ENCODE data around the gene NIT1. TPM values are rescaled to one million over a fixed set of nuclear protein-coding genes. Genes with fewer than 3 reads are reported as not detected.
A peak's percentile ranks its signal among the peaks of the same experiment; 100 is the strongest.

The NIT1 gene
- total and polyA plus RNA-seq, 2 experiments from 2014 or later: 41.3 to 48.9 TPM

DNA sequence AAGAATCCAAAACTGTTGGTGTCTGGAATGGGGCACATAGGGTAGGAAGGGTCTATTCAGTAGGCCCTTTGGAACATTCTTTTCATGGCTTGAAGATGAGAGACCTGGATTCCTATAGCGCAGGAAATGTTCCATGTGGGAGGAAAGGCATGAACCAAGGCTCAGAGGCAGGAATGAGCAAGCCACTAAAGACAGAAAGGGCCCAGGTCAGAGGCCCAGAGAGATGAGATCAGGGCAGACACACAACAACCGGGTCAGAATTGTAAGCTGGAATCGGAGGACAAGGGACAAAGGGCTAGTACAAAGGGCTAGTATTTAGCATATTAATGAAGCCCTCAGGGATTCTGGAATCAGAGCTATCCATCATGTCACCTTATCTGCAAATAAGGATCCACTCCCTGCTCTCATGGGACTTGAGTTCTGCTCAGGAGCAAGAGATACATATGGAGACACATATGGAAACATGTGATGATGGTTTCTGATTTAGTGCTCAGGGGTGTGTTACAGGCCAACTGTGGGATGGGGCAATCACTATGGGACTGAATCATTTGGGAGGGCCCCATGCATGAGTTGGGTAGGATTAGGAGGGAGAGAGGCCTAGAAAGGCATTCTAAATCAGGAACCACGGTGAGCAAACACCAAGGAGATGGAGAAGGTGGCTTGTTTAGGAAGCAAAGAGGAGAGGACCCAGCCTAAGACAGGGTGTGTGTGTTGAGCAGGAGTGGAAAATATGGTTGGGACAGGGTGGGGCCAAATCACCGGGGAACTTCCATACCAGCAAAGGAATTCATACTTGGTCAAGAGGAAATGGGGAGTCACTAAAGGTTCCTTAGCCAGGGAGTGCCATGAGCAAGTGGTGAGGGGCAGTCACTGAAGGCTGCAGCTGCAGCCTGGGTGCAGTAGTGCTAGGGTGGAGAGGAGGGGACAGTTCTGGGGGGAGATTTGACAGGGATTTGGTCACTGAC is 37.2 kb upstream of the NIT1 start:
- Histone ChIP-seq H3K4me2 (no peak overlapping the region), H2AFZ (no peak overlapping the region), H3K36me3 (replicated peaks; ENCODE audit: insufficient read depth, low read depth) (no peaks in the 10 kb centered on the region)

DNA sequence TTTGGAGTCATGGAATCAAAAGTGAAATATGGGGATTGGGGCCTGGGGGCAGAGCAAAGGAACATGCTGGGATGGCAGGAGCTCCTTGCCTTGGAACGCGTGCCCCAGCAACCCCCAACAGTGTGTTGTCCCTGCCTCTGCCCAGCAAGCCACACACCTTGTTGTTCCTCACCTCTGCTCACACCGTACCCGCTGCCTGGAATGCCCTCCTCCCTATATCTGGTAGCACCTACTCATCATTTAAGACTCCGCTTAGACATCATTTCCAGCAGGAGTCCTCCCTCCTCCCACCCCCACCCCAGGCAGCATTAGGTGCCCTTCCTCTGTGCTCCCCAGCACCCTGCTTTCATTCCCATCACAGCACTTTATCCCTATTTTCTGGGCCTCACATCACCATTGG is 36.4 kb upstream of the NIT1 start:
- Histone ChIP-seq H3K9me2 (replicated peaks; ENCODE audit: insufficient read depth) (no peaks in the 10 kb centered on the region), H3K4me2 (no peak overlapping the region), H4K20me1 (ENCODE audit: insufficient read depth, poor library complexity, severe bottlenecking) (no peaks in the 10 kb centered on the region), H3K36me3 (replicated peaks; ENCODE audit: insufficient read depth, low read depth) (no peaks in the 10 kb centered on the region), H3K27me3 (no peaks in the 10 kb centered on the region), H3K4me1 (ENCODE audit: insufficient read depth) (peaks cover 35% of the 10 kb centered on the region), H2AFZ (no peak overlapping the region), H3K79me2 (peaks cover 2% of the 10 kb centered on the region), H3K27ac (no peak overlapping the region), H3K9me3 (ENCODE audit: low read depth) (no peaks in the 10 kb centered on the region), H3K4me3 (no peak overlapping the region)
- WGBS (ENCODE audit: low lambda C conversion rate, missing lambda C conversion rate): 77% methylated on average over 5 of the region's 5 CpGs
- TF ChIP-seq EZH2phosphoT487 (IDR thresholded peaks at IDR 0.05; ENCODE audit: low read depth, severe bottlenecking, unreplicated experiment): no peak
- TF ChIP-seq, protein P1, sequence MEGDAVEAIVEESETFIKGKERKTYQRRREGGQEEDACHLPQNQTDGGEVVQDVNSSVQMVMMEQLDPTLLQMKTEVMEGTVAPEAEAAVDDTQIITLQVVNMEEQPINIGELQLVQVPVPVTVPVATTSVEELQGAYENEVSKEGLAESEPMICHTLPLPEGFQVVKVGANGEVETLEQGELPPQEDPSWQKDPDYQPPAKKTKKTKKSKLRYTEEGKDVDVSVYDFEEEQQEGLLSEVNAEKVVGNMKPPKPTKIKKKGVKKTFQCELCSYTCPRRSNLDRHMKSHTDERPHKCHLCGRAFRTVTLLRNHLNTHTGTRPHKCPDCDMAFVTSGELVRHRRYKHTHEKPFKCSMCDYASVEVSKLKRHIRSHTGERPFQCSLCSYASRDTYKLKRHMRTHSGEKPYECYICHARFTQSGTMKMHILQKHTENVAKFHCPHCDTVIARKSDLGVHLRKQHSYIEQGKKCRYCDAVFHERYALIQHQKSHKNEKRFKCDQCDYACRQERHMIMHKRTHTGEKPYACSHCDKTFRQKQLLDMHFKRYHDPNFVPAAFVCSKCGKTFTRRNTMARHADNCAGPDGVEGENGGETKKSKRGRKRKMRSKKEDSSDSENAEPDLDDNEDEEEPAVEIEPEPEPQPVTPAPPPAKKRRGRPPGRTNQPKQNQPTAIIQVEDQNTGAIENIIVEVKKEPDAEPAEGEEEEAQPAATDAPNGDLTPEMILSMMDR (IDR thresholded peaks at IDR 0.05; ENCODE audit: poor library complexity): no peak
- TF ChIP-seq EZH2 (IDR thresholded peaks at IDR 0.05; ENCODE audit: borderline replicate concordance): no peak
- DNase-seq (ENCODE audit: low spot score): no peak

More for the DNA sequence above, 37.2 kb upstream of the NIT1 start:
- no peaks in the 10 kb centered on the region for H3K9me3 ChIP-seq (ENCODE audit: low read depth)
- H3K27me3 ChIP-seq: no peaks in the 10 kb centered on the region
- no peaks in the 10 kb centered on the region for H3K79me2 ChIP-seq
- no peaks in the 10 kb centered on the region for H4K20me1 ChIP-seq (ENCODE audit: insufficient read depth, poor library complexity, severe bottlenecking)
- TF ChIP-seq EZH2phosphoT487 (IDR thresholded peaks at IDR 0.05; ENCODE audit: low read depth, severe bottlenecking, unreplicated experiment): no peak
- TF ChIP-seq, protein P1 (IDR thresholded peaks at IDR 0.05; ENCODE audit: poor library complexity): no peak
- TF ChIP-seq EZH2 (IDR thresholded peaks at IDR 0.05; ENCODE audit: borderline replicate concordance): no peak
- H3K9me2 ChIP-seq (replicated peaks; ENCODE audit: insufficient read depth): no peaks in the 10 kb centered on the region
- WGBS (ENCODE audit: low lambda C conversion rate, missing lambda C conversion rate): 57% methylated on average over 5 of the region's 5 CpGs
- no peak overlapping the region for H3K4me3 ChIP-seq
- peaks cover 34% of the 10 kb centered on the region for H3K4me1 ChIP-seq (ENCODE audit: insufficient read depth)
- no peak for DNase-seq (ENCODE audit: low spot score)
- H3K27ac ChIP-seq: peak overlapping the region; percentile 20

DNA sequence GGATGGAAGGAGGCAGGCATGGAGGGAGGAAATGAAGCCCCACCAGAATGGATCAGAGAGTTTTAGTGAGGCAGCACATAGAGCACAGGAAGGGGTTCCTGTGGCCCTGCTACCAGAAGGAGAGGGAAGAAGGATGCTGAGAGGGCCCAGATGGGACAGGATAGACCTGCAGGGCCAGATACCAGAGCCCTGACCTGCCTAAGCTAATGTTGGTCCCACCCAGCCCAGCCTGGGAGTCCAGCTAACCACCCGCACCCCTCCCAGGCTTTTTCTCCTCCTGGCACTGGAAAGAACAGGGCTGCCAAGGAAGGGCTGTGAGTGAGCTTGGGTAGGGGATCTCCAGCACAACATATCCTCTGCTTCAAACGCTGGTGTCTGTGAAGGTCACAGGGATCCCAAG is 35.4 kb upstream of the NIT1 start:
- Histone ChIP-seq H3K9me2 (replicated peaks; ENCODE audit: insufficient read depth) (no peaks in the 10 kb centered on the region), H3K4me1 (ENCODE audit: insufficient read depth) (peaks cover 35% of the 10 kb centered on the region), H3K9me3 (ENCODE audit: low read depth) (no peaks in the 10 kb centered on the region), H3K27me3 (no peaks in the 10 kb centered on the region), H4K20me1 (ENCODE audit: insufficient read depth, poor library complexity, severe bottlenecking) (no peaks in the 10 kb centered on the region), H3K27ac (peak overlapping the region; percentile 99), H3K4me2 (no peak overlapping the region), H2AFZ (no peak overlapping the region), H3K36me3 (replicated peaks; ENCODE audit: insufficient read depth, low read depth) (no peaks in the 10 kb centered on the region), H3K4me3 (no peak overlapping the region), H3K79me2 (peaks cover 4% of the 10 kb centered on the region)
- TF ChIP-seq EZH2phosphoT487 (IDR thresholded peaks at IDR 0.05; ENCODE audit: low read depth, severe bottlenecking, unreplicated experiment) (no peak), EZH2 (IDR thresholded peaks at IDR 0.05; ENCODE audit: borderline replicate concordance) (no peak)
- TF ChIP-seq, protein P1 (IDR thresholded peaks at IDR 0.05; ENCODE audit: poor library complexity): no peak
- DNase-seq (ENCODE audit: low spot score): no peak
- 68% methylated on average over 2 of the region's 2 CpGs for WGBS (ENCODE audit: low lambda C conversion rate, missing lambda C conversion rate)
